Lower lobe of right lung (tissue), 2 donors: ENCODE data around the gene QPCT. TPM values are rescaled to one million over a fixed set of nuclear protein-coding genes. Genes with fewer than 3 reads are reported as not detected.
A peak's percentile ranks its signal among the peaks of the same experiment; 100 is the strongest.
"Not testable (repeated sequence)": the region's sequence is repeated elsewhere in the genome, so short reads cannot be mapped to it uniquely, and the experiment has no call there.

Experiments
- ATAC-seq, 2 donors: fragments of 200-7000 bp; cut with Tn5 transposase; one replicate each; pipeline ENCODE4 v1.9.1; 2020 to 2022; ENCODE audit warnings: mild to moderate bottlenecking in 2 of 2, moderate library complexity in 2 of 2
- DNase-seq: peaks from one replicate; pipeline ENCODE4 v3.0.0-alpha.2; 2020
- H3K27ac ChIP-seq: fragments of 200-600 bp; one replicate; pipeline ENCODE4 v1.8.0; 2022
- H3K27me3 ChIP-seq: fragments of 200-600 bp; one replicate; pipeline ENCODE4 v1.8.0; 2022; ENCODE audit warnings: low read depth
- H3K36me3 ChIP-seq: fragments of 200-600 bp; one replicate; pipeline ENCODE4 v1.8.0; 2022; ENCODE audit warnings: mild to moderate bottlenecking
- H3K4me1 ChIP-seq: fragments of 200-600 bp; one replicate; pipeline ENCODE4 v1.8.0; 2022
- H3K4me3 ChIP-seq: fragments of 200-600 bp; one replicate; pipeline ENCODE4 v1.8.0; 2022; ENCODE audit warnings: mild to moderate bottlenecking
- H3K9me3 ChIP-seq: fragments of 200-600 bp; one replicate; pipeline ENCODE4 v1.8.0; 2022
- CTCF ChIP-seq: fragments of 200-600 bp; IDR thresholded peaks from one replicate; pipeline ENCODE4 v1.8.0; 2022; ENCODE audit warnings: antibody characterized with exemption, mild to moderate bottlenecking
- intact Hi-C: fragments of 100-400 bp; cut with DNase I; formaldehyde crosslinking; loops from one replicate; pipeline ENCODE4 v1.11.0; 2022
- total RNA-seq: library from RNA; stranded (reverse); fragmentation: NEBNext Ultra II Directional; extraction: Animal tissue kit (Norgen Biotek cat#: 25700); gene quantifications from one replicate; pipeline ENCODE4 v1.2.1, GENCODE V29; 2021
- donor health status: DM: no; HTN: yes; CAD: no; lungs with severe emphysema.

QPCT gene
- total RNA-seq, 1 donor from 2014 or later: 8.6 TPM

GRCh38 chr2:37398990-37399389, 54.6 kb downstream of the QPCT start:
- Histone ChIP-seq H3K9me3 (no peaks in the 10 kb centered on the region), H3K4me1 (no peaks in the 10 kb centered on the region), H3K27me3 (no peaks in the 10 kb centered on the region), H3K4me3 (no peak overlapping the region), H3K36me3 (no peaks in the 10 kb centered on the region), H3K27ac (no peak overlapping the region)
- ATAC-seq (no peak), DNase-seq (no peak)
- TF ChIP-seq CTCF: no peak
- intact Hi-C loops: no loop called here

GRCh38 chr2:37400041-37400440, 55.6 kb downstream of the QPCT start:
- DNase-seq (no peak), ATAC-seq (no peak)

GRCh38 chr2:37402636-37403035, 58.2 kb downstream of the QPCT start:
- no peak overlapping the region for H3K27ac ChIP-seq
- DNase-seq: no peak
- no peaks in the 10 kb centered on the region for H3K9me3 ChIP-seq
- H3K27me3 ChIP-seq: no peaks in the 10 kb centered on the region
- no peak for TF ChIP-seq CTCF
- intact Hi-C loops: no loop called here
- H3K36me3 ChIP-seq: no peaks in the 10 kb centered on the region
- no peaks in the 10 kb centered on the region for H3K4me1 ChIP-seq
- no peak for ATAC-seq
- H3K4me3 ChIP-seq: no peak overlapping the region

More at GRCh38 chr2:37400041-37400440, 55.6 kb downstream of the QPCT start:
- TF ChIP-seq CTCF: no peak
- Histone ChIP-seq H3K27me3 (no peaks in the 10 kb centered on the region), H3K4me1 (no peaks in the 10 kb centered on the region), H3K9me3 (no peaks in the 10 kb centered on the region), H3K4me3 (no peak overlapping the region), H3K36me3 (no peaks in the 10 kb centered on the region), H3K27ac (no peak overlapping the region)
- intact Hi-C loops: no loop called here

GRCh38 chr2:37405781-37406180, 61.4 kb downstream of the QPCT start:
- intact Hi-C loops: no loop called here
- no peak for ATAC-seq
- DNase-seq: no peak
- Histone ChIP-seq H3K27ac (no peak overlapping the region), H3K4me1 (no peaks in the 10 kb centered on the region), H3K36me3 (no peaks in the 10 kb centered on the region), H3K27me3 (no peaks in the 10 kb centered on the region), H3K9me3 (no peaks in the 10 kb centered on the region), H3K4me3 (no peak overlapping the region)
- no peak for TF ChIP-seq CTCF

- peaks cover 11% of the 10 kb centered on the region for H3K4me1 ChIP-seq
- no peak overlapping the region for H3K4me3 ChIP-seq
- H3K9me3 ChIP-seq: no peaks in the 10 kb centered on the region
- ATAC-seq (no peak), DNase-seq (no peak)
- intact Hi-C loops: loop anchor here (5.0 kb wide), 1 partner anchor 420 kb away; no protein-coding TSS in a partner anchor
- H3K36me3 ChIP-seq: no peaks in the 10 kb centered on the region
- no peak overlapping the region for H3K27ac ChIP-seq
- no peak for TF ChIP-seq CTCF
- no peaks in the 10 kb centered on the region for H3K27me3 ChIP-seq
Observed at GRCh38 chr2:37412231-37412630, 67.8 kb downstream of the QPCT start.

- not testable (repeated sequence) for H3K27ac ChIP-seq, H3K36me3 ChIP-seq, H3K4me3 ChIP-seq, H3K27me3 ChIP-seq, DNase-seq, H3K9me3 ChIP-seq
- intact Hi-C loops: loop anchor here (5.0 kb wide), 1 partner anchor 418 kb away; no protein-coding TSS in a partner anchor
- peak in 1 of 2 donors; percentile 23 for ATAC-seq
- H3K4me1 ChIP-seq: peaks cover 11% of the 10 kb centered on the region
Observed at GRCh38 chr2:37413911-37414469, 69.6 kb downstream of the QPCT start.
